Measurements from ENCODE around the gene ZDHHC13. TPM values are rescaled to one million over a fixed set of nuclear protein-coding genes. Genes with fewer than 3 reads are reported as not detected.

Gene ZDHHC13
- total and polyA plus RNA-seq, 9 of the 15 experiments (the other 6 are each of a cell fraction or from before 2014, with no cell fraction given), result 4.7 to 18.6 (median 10.0) TPM

GRCh38 chr11:19094859-19095258 lies 22.1 kb upstream of the ZDHHC13 start (continued):
- TF ChIP-seq ZNF512 (tag; IDR thresholded peaks at IDR 0.05), result no peak

DNA sequence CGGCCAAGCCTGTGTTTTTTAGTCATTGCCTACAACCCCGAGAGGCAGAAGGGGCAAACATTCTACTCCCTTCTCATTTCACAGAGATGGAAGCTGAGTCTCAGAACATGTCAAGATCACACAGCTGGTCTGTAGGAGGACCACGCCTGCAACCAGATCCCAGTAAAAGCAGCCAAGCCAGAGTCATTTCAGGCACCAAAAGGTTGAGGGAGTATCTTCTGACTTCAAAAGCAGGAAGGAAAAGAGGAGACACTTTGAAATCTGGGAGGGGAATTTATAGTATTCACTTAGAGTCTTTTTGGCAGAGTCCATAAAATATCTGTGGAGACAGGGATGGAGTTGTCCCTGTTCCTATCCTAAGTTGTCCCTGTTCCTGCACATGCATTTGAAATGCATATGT lies 17.9 kb upstream of the ZDHHC13 start:
- H3K4me2 ChIP-seq (ENCODE audit: insufficient read depth, low read length), result no peak overlapping the region
- peaks cover 4 to 6% of the 10 kb centered on the region in 2 experiments; a peak in 2 of 5 replicates for H3K27me3 ChIP-seq (ENCODE audit: control insufficient read depth in 2 of 2, insufficient read depth in 2 of 2, low read length in 2 of 2)
- CTCF ChIA-PET (ENCODE audit: low intra/inter-chr PET ratio), result interaction anchor here (0.9 kb wide), 1 partner anchor 465 kb away, joined by 3 read pairs; no protein-coding TSS in a partner anchor
- in situ Hi-C loops (cut with MboI) (no loop called here), intact Hi-C loops (cut with micrococcal nuclease) (no loop called here)
- no peak overlapping the region for H3K4me3 ChIP-seq
- no peaks in the 10 kb centered on the region for H3K9me1 ChIP-seq (ENCODE audit: control insufficient read depth, insufficient read depth, low read length)
- POLR2A ChIA-PET, result interaction anchor here (0.6 kb wide), 1 partner anchor 1065 kb away, joined by 3 read pairs; no protein-coding TSS in a partner anchor
- no peaks in the 10 kb centered on the region for H3K9me3 ChIP-seq (replicated peaks; ENCODE audit: control insufficient read depth, insufficient read depth, low read depth, low read length)
- no peak for ATAC-seq
- FAIRE-seq, result no peak
- TF ChIP-seq TOE1 (IDR thresholded peaks at IDR 0.05; ENCODE audit: borderline replicate concordance) (no peak), TOE1 (CRISPR knock-in tag; IDR thresholded peaks at IDR 0.05; ENCODE audit: borderline replicate concordance, low read depth) (no peak), TEAD4 (IDR thresholded peaks at IDR 0.05; ENCODE audit: low read length) (no peak), TEAD4 (CRISPR knock-in tag; IDR thresholded peaks at IDR 0.05; ENCODE audit: borderline replicate concordance) (no peak), ILK (tag; IDR thresholded peaks at IDR 0.05; ENCODE audit: borderline replicate concordance, low read depth) (no peak), BCL6 (CRISPR knock-in tag; IDR thresholded peaks at IDR 0.05) (no peak), DPF2 (IDR thresholded peaks at IDR 0.05) (no peak), HNRNPL (IDR thresholded peaks at IDR 0.05; ENCODE audit: low read depth, low read length) (no peak)
- no peak overlapping the region for H3K27ac ChIP-seq (ENCODE audit: extremely low read depth, low read depth, low read length)
- DNase-seq (ENCODE audit: extremely low read depth in 1 of 4, low spot score in 3 of 4), result no peak
- no peaks in the 10 kb centered on the region for H3K4me1 ChIP-seq (replicated peaks in 1 of 2; ENCODE audit: control insufficient read depth in 2 of 2, insufficient read depth in 2 of 2, low read length in 2 of 2)
- H3K9ac ChIP-seq (ENCODE audit: insufficient read depth in 1 of 2, low read depth in 2 of 2, low read length in 2 of 2), result no peak overlapping the region
- WGBS (ENCODE audit: insufficient coverage, low coverage, missing lambda C conversion rate), result 4% methylated on average over 3 of the region's 3 CpGs
- no peak overlapping the region for H2AFZ ChIP-seq (ENCODE audit: low read depth, low read length)
- no peaks in the 10 kb centered on the region for H3K36me3 ChIP-seq (ENCODE audit: control insufficient read depth, insufficient read depth, low read length)
- no peaks in the 10 kb centered on the region for H3K79me2 ChIP-seq (ENCODE audit: control insufficient read depth, insufficient read depth, low read length)
- no peaks in the 10 kb centered on the region for H4K20me1 ChIP-seq (replicated peaks; ENCODE audit: control insufficient read depth, insufficient read depth, low read length)
- BruUV-seq (replicated peaks), result no TSS peak

Measured in K562 (cell line).